T1000 (cell line): Measurements from ENCODE around the gene KCND2.

ENCODE experiments used
- DNase-seq: peaks from one replicate; lab custom pipeline; 2025; ENCODE audit warnings: mixed read lengths; lab: John Stamatoyannopoulos, UW

Gene KCND2

DNA sequence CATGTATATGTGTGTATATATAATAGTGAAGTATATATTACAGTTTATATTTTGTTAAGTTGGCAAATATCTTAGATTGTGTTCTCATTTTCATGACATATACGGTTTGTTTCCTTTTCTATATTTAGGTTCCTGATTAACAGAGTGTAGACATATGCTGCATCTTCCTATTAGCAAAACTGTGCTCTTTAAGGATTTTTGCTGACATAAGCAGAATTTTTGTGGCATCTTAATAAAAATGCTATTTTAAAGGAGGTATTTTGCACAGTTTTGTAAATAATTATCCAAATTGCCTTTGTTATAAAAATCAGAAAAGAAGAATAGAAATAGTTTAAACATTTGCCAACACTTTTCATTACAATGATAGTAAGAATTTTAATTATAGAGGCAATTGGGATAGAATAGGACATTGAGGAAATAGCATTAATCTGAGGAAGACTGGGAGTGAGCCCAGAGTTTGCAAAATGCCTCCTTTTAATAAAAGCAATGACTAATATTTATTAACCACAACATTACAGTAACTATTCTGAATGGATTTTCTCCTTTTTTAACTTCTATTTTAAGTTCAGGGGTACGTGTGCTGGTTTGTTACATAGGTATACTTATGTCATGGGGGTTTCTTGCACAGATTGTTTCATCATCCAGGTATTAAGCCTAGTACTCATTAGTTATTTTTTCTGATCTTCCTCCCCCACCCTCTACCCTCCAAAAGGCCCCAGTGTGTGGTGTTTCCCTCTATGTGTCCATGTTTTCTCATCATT, 38.2 kb downstream of the KCND2 start:
- no peak for DNase-seq

DNA sequence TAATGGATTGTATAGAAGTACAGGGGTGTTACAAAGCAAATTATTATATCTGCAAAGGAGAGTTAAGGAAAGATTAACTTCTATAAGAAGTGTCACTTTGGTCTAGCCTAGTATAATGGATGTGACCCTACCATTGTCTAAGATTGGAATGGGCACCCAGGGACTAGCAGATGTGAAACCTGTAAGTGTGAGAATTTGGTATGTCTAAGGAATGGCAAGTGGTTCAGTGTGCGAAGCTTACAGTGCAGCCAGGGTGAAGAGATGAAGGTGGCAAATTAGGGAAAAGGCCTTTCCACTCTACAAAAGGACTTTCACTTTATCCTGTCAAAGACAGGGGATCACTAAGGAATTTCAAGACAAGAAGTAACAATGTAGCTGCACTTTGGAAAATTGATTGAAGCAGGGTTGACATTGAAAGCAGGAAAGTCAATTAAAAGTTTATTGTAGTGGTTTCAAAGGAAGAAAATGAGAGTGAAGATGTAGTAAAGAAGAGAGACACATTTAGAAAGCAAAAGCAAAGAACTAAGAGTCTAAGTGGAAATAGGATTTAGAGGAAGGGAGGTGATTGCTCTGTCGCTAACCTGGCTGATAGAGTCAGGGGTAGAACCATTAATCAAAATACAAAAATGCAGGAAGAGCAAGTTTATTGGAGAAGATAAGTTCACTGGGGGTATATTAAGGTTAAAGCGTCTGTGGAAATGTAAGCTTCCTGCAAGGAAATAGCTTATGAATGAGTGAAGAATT, 47.4 kb downstream of the KCND2 start:
- no peak for DNase-seq

DNA sequence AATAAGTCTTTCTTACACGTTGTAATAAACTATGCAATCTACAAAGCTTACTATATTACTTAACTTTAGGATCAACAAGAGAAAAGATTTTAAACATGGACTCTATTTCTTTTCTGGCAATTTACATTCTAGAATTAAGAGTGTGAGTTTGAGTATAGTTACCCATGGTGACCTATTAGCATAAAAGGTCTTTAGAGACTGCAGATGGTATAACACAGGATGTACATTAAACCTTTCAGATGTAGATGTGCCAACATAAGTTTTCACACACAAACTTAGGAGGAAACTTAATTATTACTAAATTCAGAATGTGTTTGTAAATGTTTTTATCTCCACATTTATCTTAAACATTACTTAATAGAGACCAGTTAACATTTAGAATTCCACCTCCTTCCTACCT, 54.1 kb downstream of the KCND2 start:
- DNase-seq: no peak

DNA sequence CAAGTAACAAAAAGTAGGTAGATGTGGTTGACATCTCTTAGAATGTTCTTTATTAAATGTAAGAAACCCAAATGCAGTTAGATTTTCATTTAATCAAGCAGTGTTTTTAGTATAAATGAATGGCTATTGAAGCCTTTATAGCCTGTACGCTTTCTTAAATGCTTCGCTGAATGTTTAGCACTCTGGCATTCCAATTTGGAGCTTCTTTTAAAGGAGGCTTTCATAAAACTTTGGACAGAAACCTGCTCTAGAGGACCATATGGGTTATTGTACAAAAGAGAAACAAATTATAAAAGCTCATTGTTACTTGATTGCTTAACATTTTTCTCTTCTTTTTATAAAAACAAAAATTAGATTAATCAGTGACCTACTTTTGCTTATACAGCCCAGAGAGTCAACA, 59.5 kb downstream of the KCND2 start:
- no peak for DNase-seq

DNA sequence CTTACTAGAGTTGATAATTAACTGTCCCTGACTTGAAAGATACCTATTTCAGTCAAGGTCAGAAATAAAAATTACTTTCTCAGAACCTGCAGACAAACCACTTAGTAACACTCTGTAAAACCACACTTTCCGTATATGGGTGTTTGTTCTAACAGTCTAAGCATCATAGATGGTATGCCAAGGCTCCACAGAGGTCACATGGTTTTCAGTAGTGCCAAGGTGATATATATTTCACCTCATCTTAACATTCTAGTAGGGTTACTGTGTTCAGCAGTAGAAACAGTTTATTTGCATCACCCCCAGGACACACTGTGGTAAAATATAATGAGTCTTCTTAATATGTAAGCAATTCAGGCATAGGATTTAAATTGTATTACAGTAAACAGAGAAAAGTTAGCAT, 61.5 kb downstream of the KCND2 start:
- no peak for DNase-seq

DNA sequence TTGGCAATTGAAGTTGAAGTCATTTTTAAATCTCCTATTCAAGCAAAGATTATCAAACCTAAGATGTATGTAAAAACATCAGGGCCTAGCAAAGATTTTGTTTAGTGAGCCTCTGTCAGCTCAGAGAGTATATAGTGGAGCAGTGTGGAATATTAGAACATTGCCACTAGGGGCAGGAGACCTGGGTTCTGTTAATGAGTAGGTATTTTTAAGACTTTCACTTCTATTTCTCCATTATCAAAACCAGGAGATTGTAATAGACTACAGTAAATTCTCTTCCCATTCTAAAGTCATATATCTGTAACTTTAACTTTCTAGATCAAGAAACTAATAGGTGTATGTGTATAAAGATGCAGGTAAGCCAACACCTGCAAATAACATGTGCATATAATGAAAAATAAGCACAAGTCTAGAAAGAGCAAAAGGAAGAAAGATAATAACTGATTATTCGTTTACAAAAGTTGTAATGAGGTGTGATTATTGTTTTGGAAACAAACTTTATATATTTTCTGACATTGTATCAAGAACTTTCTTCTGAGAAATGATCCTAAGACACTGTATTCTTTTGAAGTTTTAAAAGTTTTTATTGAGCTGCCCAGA, 64.4 kb downstream of the KCND2 start:
- no peak for DNase-seq

DNA sequence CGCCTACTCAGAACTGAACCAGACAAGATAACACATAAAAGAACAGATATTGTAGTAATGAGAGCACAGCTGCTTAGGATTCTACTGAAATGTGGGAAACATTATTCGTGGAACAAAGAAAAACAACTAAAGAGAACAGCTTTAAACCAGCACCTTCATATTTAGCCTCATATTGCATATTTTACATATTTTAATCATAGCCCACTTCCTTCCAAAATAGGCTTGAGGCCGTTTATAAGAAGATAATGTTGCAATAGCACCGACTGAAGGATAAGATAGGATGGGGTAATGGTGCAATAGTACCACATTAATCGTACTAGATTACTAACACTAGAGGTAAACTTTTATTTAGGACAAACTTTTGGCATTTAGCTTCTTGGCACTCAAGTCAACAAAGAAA, 71.3 kb downstream of the KCND2 start:
- DNase-seq: no peak

DNA sequence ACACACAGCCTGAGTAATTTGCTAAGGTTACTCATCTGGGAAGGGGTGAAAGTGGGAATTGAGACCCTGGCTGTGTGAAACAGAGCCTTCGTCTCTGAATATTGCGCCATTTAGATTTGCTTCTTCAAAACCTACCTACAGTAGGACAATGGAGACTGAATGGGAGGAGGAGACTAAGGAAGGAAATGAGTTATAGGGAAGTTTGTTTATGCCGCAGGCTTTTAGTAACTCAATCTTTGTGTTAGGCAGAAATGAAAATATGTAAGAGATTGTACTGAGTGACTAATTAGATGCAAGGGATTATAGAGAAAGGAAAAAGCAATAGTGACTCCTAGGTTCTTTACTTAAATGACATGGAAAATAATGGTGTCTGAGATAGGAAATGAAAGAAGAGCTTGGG, 80.2 kb downstream of the KCND2 start:
- no peak for DNase-seq

DNA sequence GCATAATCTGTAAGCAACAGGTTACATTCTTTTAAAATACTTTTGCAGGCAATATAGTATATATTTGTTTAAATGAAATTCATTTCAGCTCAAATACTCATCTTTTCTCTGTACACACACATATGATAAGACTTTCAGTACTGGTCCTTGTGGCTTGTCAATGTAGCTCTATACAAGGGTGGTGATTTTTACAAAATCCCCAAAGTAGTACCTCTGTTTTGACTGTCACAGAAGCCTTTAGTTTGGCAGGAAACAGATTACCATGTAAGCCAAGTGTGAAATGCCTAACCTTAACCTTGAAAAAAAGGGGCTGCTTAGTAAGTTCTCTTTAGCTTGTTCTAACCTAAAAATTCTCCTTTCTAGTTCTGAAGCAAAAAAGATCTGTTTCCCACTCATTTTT, 87.9 kb downstream of the KCND2 start:
- DNase-seq: no peak

DNA sequence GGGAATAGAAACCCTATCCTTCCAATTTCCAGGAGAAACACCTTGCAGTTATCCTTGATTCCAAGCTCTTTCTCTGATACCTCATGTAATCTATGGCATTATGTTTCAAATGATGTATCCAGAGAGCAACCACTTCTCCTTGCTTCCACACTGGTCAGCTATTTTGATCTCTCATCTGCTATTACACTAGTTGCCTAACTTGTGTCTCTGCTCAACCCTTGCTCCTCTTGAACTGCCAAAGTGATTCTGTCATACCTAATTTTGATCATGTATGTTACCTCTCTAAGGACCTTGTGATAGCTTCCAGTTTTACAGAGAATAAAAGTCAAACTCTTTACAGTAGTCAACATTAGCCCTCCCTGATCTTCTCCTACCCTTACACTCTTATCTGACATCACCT, 90.4 kb downstream of the KCND2 start:
- no peak for DNase-seq

DNA sequence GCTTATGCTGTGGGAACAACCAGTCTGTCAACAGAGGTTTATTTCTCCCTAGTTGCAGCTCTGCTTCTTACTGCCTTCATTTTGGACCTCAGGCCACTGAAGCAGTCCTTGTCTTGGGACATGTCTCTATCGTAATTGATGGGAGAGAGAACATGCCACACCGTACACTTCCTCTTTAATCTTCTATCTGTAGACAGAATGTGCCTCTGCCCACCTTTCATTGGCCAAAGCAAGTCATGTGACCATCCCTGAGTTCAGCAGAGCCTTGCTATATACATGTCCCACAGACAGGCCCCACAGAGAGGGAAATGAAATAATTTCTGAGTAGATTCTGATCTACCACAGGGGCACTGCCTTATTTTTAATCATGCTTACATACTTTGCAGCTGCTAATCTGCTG, 98.0 kb downstream of the KCND2 start:
- no peak for DNase-seq

DNA sequence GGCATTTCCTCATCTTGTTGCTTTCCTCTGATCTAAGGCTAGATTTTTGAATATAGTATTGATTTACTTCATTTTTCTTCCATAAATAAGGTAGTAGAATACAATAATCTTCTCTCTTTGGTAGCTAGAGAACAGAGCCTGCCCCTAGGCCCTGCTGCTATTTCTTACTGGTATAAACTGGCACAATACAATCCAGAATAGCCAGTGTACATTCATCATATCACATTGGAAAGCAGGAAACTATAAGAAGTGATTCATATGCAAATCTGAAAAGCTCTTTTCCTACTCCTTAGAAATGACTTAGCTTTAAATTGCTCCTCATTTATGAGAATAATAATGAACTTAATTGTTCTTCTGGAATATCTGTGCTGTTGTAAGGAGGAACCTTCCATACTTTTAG, 100.2 kb downstream of the KCND2 start:
- DNase-seq: no peak

DNA sequence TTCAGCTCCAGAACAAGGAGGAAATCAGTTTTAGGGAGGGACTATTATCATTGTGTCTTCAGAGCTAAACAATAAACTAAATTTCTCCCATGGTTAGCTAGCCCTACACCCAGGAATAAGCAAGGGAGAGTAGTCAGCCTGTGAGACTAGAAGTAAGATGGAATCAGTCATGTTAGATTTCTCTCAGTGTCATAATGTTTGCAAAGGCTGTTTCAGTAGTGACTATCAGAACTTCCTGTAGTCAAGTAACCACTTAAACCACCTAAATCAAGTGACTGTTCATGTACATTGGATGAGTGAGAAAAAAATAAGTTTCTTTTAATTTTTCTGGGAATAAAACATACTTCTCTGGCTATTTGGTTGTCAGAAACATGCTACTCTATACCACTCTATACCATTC, 121.6 kb downstream of the KCND2 start:
- no peak for DNase-seq

DNA sequence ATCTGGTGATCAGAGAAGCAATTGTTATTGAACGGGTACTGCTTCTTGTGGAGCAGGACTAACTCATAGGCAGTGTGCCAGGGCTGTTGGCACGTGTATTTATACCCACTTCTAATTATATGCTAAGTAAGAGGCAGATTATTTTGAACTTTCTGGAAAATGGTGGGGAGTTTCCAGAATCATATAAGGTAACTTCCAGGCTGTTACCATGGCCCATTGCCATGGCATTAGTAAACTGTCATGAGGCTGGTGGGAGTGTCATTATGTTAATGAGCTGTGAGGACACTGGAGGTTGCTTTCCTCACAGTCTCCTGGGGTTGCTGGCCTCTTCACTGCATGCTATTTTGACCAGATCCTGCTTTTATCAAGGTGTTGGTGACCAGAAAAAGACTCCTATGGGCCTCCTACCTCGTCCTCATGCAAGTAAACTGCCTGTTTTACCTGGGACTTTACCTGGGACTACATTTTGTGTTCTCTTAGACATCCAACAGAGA, 122.6 kb downstream of the KCND2 start:
- no peak for DNase-seq

DNA sequence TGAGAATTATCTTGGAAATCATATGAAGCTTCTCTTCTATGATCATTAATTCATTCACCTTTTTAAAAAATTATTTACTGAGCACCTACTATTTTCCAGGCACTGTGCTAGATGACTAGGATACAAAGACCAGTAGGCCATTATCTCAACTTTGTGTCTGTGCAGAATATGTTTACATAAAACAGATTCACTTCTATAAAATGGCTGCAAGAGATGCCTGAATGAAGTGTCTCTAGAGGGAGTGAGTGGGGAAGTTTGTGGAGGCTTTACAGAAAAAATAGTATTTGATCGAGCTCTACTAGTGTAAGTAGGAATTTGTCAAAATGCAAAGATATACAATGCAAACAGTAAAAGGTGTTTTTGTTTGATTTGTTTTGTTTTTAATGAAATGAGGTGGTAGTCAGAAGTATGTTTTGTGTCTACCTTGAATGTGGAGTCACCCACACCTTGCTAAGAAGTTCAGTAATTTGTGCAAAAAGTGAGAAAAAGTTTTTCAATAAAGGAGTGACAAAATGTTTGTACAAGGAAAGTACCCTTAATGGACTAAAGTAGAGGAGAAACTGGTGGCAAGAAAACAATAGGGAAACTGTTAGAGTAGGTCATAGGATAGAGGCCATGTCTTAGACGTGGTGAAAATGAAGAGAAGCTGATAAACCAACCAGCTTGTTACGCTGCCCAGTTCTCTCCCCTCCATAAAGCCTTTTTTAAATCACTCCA, 125.5 kb downstream of the KCND2 start:
- DNase-seq: no peak

DNA sequence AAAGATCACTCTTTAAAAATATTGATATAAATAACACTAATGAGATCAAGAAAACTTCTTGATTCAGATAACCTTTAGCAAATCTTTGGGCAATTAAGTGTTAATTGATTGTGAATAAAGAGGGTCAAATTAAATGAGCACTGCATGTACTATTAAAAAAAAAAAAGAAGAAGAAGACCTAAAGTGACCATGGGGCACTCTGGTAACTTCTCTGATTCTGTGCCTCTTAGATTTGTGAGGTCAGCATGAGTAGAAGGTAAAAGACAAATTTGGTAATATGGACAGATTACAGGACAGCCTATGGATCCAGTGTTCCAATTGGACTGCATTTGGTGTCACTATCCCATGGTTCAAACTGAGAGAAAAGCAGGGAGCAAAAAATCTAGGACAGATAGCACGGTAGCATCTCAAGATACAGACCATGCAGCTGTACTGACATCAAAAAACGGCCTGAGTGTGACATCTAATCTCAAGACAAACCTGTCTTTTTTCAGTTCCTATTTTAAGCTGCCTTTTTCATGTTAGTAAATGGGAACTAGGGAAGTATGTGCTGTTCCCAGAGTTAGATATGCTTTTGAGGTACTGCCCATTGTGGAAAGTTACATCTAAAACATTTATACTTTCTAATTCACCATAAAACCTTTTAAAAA, 128.0 kb downstream of the KCND2 start:
- DNase-seq: no peak

DNA sequence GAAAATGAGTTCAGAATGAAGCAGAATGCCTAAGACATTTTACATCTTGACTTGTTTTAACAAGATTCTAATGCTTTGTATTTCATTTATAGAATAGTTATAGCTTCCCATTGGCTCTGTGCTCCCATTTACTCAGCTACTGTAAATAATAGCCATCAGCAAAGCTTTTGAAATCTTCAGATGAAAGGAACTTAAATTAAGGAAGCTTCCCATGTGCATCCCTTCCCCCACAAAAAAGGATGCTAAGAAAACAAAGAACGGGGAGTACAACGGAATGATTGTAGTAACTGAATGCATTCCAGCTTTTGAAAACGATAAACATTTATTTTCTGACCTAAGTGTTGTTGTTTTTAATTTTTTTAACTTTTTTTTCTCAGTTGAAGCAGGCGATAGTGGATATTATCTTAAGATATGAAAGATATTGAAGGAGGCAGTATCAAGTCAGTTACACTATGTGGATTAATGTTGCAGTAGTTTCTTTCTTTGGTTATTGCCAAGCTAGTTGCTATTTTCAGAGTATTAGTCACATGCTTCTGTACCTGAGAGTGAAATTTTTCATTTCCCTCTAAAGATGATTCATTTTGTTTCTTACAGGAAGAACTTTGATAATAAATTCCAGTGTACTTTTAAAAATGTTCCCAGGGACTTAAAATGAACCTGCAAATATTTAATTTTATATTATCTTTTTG, 129.2 kb downstream of the KCND2 start:
- no peak for DNase-seq

DNA sequence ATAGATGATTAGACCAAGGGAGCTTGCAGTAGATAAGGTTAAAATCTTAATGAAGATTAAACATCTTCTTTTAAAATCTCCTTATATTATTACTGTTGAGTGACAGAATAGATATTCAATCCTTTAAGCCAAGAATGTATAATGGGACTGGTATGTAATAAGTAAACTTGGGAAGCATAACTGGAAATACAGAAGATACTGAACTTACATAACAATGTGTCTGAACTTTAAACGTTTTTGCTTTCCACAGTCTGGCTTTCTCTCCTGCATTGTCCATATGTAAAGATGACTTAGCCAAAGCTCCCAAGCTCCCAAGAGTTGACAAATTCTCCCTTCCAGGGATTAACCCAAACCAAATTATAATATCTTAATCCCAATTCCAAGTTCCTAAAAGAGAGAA, 129.8 kb downstream of the KCND2 start:
- no peak for DNase-seq

DNA sequence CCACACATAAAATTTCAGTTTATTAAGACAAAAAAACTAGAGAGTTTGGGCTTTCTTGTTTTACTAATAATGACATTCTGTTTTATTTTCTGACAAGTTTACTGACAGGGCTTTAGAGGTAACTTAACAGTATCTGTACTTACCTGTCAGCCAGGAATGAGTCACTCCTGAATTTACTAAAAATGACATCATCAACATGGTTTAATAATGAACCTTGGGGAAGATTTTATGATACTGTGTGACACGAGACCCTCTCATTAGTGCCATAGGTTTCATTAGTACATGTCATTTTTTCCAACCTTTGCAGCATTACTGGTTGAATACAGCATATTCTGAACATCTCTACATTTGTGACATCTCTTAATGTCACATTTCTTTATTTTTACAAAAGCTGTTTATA, 131.1 kb downstream of the KCND2 start:
- DNase-seq: no peak

DNA sequence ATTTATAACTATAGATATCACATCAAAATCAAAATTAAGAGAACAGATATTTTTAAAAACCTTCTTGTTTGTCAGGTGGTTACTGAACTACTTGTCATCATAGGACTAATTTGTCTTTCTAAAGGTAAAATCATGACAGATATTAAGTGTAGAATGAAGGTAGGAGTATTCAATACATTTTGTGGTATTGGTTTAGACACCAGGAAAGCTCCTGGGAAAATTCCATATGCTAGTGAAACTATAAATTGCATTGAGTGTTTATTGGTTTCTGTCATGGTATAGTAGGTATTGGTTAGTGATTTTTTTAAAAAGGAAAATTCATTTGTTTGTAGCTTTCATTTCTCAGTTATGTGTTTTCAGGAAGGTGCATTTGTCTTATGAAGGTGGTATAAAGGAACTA, 132.7 kb downstream of the KCND2 start:
- no peak for DNase-seq

DNA sequence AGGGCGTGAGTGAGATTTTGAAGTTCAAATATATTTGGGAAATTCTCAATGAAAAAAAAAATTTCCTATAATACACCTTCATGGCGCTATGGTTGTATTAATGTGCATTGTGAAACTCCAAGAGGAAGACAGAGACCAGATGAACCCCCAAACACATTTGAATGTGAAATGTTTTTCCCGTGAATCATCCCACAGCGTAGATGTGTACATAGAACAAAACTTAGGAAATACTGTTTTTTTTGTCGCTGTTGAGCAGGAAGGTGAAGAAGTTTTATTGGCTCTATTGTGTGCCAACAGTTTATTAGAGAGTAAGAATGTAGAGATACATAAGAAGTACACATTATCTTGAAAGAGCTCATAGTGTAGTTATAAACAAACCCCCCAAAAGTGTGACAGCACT, 134.0 kb downstream of the KCND2 start:
- no peak for DNase-seq
